ENCODE measurements around the gene GMDS.
A peak's percentile ranks its signal among the peaks of the same experiment; 100 is the strongest.

Gene GMDS

DNA sequence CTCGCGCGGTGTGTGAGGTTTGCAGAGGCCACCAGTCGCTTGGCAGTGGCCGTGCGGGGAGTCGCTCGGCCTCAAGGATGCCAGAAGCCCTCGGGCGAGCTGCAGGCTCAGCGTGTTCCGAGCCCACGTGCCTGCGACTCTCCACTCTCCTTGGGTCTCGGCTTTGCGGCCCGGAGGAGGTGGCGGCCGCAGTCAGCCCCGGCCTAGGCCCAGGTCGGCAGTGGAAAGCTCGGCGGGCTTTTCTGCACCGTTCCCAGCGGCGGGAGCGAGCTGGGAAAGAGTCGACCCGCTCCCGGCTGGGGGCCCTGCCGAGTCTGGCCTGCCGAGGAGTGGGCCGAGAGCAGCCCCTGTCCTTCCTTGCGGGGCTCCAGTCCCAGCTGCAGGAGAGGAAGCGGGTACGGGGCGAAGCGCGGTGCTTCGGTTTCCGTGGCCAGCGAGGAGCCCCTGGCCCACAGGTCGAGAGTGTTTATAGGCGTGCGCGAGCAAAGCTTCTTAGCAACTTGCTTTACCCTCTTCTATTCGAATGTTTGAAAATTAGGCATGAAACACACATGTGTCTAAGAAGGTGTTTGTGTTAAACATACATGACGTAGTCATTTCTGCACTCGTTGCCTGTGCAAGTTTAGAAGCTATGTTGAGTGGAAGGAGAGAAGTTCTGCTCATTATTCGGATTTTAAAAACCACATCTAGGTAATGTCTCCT, 630.1 kb downstream of the GMDS start:
- no peaks in the 10 kb centered on the region for H3K4me1 ChIP-seq
- H3K27me3 ChIP-seq, result peaks cover 9% of the 10 kb centered on the region
- TF ChIP-seq, protein P1, sequence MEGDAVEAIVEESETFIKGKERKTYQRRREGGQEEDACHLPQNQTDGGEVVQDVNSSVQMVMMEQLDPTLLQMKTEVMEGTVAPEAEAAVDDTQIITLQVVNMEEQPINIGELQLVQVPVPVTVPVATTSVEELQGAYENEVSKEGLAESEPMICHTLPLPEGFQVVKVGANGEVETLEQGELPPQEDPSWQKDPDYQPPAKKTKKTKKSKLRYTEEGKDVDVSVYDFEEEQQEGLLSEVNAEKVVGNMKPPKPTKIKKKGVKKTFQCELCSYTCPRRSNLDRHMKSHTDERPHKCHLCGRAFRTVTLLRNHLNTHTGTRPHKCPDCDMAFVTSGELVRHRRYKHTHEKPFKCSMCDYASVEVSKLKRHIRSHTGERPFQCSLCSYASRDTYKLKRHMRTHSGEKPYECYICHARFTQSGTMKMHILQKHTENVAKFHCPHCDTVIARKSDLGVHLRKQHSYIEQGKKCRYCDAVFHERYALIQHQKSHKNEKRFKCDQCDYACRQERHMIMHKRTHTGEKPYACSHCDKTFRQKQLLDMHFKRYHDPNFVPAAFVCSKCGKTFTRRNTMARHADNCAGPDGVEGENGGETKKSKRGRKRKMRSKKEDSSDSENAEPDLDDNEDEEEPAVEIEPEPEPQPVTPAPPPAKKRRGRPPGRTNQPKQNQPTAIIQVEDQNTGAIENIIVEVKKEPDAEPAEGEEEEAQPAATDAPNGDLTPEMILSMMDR (IDR thresholded peaks at IDR 0.05; ENCODE audit: low read depth, low read length), result no peak
- DNase-seq, result no peak
- peaks cover 8% of the 10 kb centered on the region; the same call in 1 of the 2 replicates for H3K36me3 ChIP-seq
- no peak overlapping the region for H3K4me3 ChIP-seq (ENCODE audit: low read depth, low read length)
- no peaks in the 10 kb centered on the region for H3K9me3 ChIP-seq

- Histone ChIP-seq H3K27me3 (peaks cover 9% of the 10 kb centered on the region), H3K9me3 (no peaks in the 10 kb centered on the region), H3K4me3 (ENCODE audit: low read depth, low read length) (no peak overlapping the region), H3K36me3 (peaks cover 8% of the 10 kb centered on the region; the same call in 1 of the 2 replicates), H3K4me1 (no peaks in the 10 kb centered on the region)
- TF ChIP-seq, protein P1 (IDR thresholded peaks at IDR 0.05; ENCODE audit: low read depth, low read length), result no peak
- DNase-seq, result no peak
Measured at GRCh38 chr6:1614448-1615150, 630.8 kb downstream of the GMDS start.

- Histone ChIP-seq H3K27me3 (peaks cover 14% of the 10 kb centered on the region), H3K9me3 (no peaks in the 10 kb centered on the region), H3K36me3 (peaks cover 8% of the 10 kb centered on the region; the same call in 1 of the 2 replicates), H3K4me1 (no peaks in the 10 kb centered on the region), H3K4me3 (ENCODE audit: low read depth, low read length) (peak overlapping the region; percentile 71)
- TF ChIP-seq, protein P1 (IDR thresholded peaks at IDR 0.05; ENCODE audit: low read depth, low read length), result no peak
- peak; percentile 45 for DNase-seq
Measured at GRCh38 chr6:1613688-1614447, 631.5 kb downstream of the GMDS start.

GRCh38 chr6:1613346-1613687, 632.1 kb downstream of the GMDS start:
- TF ChIP-seq, protein P1 (IDR thresholded peaks at IDR 0.05; ENCODE audit: low read depth, low read length), result no peak
- peaks cover 8% of the 10 kb centered on the region; the same call in 1 of the 2 replicates for H3K36me3 ChIP-seq
- peaks cover 4% of the 10 kb centered on the region; the same call in 1 of the 2 replicates for H3K4me1 ChIP-seq
- no peaks in the 10 kb centered on the region for H3K9me3 ChIP-seq
- no peak for DNase-seq
- H3K4me3 ChIP-seq (ENCODE audit: low read depth, low read length), result peak overlapping the region; percentile 71
- peaks cover 20% of the 10 kb centered on the region for H3K27me3 ChIP-seq

- Histone ChIP-seq H3K4me1 (peaks cover 6% of the 10 kb centered on the region; the same call in 1 of the 2 replicates), H3K27me3 (peaks cover 23% of the 10 kb centered on the region), H3K9me3 (no peaks in the 10 kb centered on the region), H3K36me3 (0 out of 2 replicates have a peak, but pooled peaks cover 8% of the 10 kb centered on the region), H3K4me3 (ENCODE audit: low read depth, low read length) (peak overlapping the region; percentile 71)
- TF ChIP-seq, protein P1 (IDR thresholded peaks at IDR 0.05; ENCODE audit: low read depth, low read length), result no peak
- DNase-seq, result no peak
Measured at GRCh38 chr6:1612974-1613306, 632.5 kb downstream of the GMDS start.
